Subcutaneous abdominal adipose tissue (tissue), 5 donors: Measurements from ENCODE around the gene DCC.
"Not testable (repeated sequence)": the region's sequence is repeated elsewhere in the genome, so short reads cannot be mapped to it uniquely, and the experiment has no call there.

Experiments
- H3K27ac ChIP-seq: one replicate; pipeline ENCODE4 v1.7.0; 2013; ENCODE audit warnings: low read depth, mild to moderate bottlenecking, inconsistent platforms, low read length, moderate library complexity
- H3K27me3 ChIP-seq, 5 donors: one replicate each; pipeline ENCODE4 v1.7.0; 2013; ENCODE audit warnings: low read length in 5 of 5, inconsistent platforms in 1 of 5; ENCODE audit not compliant: control insufficient read depth in 5 of 5, insufficient read depth in 4 of 5
- H3K36me3 ChIP-seq, 5 donors: one replicate each; pipeline ENCODE4 v1.7.0; 2013; ENCODE audit warnings: low read length in 5 of 5; ENCODE audit not compliant: control insufficient read depth in 5 of 5, insufficient read depth in 5 of 5
- H3K4me1 ChIP-seq, 5 donors: one replicate each; pipeline ENCODE4 v1.7.0; 2013; ENCODE audit warnings: low read length in 5 of 5, mild to moderate bottlenecking in 3 of 5, moderate library complexity in 1 of 5; ENCODE audit not compliant: control insufficient read depth in 5 of 5, insufficient read depth in 5 of 5
- H3K4me3 ChIP-seq, 5 donors: one replicate each; pipeline ENCODE4 v1.7.0; 2013; ENCODE audit warnings: low read length in 5 of 5, low read depth in 1 of 5
- H3K9ac ChIP-seq, 5 donors: one replicate each; pipeline ENCODE4 v1.7.0; 2013; ENCODE audit warnings: low read length in 5 of 5, mild to moderate bottlenecking in 4 of 5, moderate library complexity in 3 of 5
- H3K9me3 ChIP-seq, 5 donors: one replicate each; pipeline ENCODE4 v1.7.0; 2013; ENCODE audit warnings: low read length in 5 of 5; ENCODE audit not compliant: control insufficient read depth in 5 of 5
- donor health status: healthy.
- donor health status: healthy.
- donor health status: healthy.
- donor health status: healthy.
- donor health status: healthy.

The DCC gene

DNA sequence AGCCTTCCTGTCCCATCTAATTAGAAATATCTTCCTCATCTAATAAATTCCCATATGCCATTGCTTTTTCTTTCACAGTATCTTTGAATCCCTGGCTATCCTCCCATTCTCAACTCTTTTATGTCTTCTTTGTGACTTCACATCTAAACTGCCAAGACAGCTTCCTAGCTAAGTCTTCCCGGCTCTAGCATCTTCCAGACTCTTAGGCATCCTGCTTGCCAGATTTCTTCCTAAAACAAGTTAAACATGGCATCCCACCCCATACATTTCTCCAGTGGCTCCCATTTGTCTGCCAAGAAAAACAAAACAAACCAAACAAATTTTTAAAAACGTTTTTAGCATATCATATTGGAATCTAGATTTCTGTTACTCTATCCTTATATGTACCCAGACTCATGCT, 1132.5 kb downstream of the DCC start:
- H3K36me3 ChIP-seq = no peaks in the 10 kb centered on the region
- H3K9me3 ChIP-seq = peaks cover 0 to 5% (median 3%) of the 10 kb centered on the region in 5 donors
- H3K4me1 ChIP-seq = no peaks in the 10 kb centered on the region
- no peak overlapping the region for H3K27ac ChIP-seq
- H3K9ac ChIP-seq = no peak overlapping the region
- no peak overlapping the region for H3K4me3 ChIP-seq
- H3K27me3 ChIP-seq = no peaks in the 10 kb centered on the region

DNA sequence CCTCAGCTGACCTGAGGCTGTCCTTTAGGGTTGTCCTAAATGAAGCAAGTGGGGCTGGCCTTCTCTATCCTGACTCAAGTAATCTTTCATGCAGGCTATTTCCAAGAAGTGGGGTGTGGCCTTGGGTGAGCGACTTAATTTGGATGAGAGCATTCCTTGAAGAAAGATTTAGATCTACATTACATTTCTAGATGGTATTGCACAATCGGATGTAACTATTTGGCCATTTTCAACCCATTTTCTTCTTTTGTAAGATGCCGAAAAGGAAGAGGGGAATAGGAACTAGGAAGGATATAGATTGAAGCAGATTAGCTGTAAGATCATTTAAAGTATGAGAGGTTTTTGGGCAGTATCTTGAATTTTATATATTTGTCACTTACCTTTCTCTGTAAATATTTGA, 1138.2 kb downstream of the DCC start:
- H3K9ac ChIP-seq = no peak overlapping the region
- no peak overlapping the region for H3K27ac ChIP-seq
- no peaks in the 10 kb centered on the region for H3K36me3 ChIP-seq
- no peaks in the 10 kb centered on the region for H3K27me3 ChIP-seq
- no peaks in the 10 kb centered on the region for H3K4me1 ChIP-seq
- H3K9me3 ChIP-seq = peaks cover 0 to 5% (median 3%) of the 10 kb centered on the region in 5 donors
- H3K4me3 ChIP-seq = no peak overlapping the region

DNA sequence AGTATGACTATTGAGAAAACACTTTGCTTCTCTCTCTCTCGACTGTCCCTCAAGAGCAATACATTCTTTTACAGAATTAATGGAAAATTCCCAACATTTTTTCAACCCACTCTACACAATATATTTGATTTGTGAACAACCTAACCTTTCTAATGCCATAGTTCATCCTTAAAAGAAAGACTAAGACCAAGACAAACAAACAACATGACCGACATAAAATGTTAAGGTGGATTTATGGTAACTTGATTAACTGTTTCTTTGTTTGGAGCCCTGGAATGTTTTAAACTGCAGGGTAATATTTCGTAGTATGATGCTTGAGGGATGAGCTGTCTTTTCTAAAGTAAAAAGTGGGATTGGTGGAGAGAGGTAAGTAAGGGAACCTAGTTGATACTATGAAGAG, 1146.3 kb downstream of the DCC start:
- Histone ChIP-seq H3K4me3 (no peak overlapping the region), H3K27ac (no peak overlapping the region), H3K9me3 (no peaks in the 10 kb centered on the region)

DNA sequence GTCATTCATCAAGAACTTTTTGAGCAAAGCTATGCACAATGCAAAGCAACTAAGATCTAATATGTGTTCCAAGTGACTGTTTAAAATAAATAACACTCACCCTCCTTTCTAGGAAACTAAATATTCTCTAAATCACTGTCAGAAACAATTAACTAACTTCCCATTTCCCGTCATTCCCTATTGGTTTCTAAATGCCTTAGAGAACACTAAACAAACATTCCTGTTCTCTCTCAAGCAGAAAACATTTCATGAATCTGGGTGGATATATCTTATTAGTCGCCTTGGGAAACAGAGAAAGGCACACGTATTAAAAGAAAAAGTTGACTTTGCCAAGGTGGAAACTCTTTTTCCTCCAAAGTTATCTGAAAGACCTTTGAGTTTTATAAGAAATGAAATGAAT, 1149.3 kb downstream of the DCC start:
- H3K4me1 ChIP-seq = peaks cover 0 to 6% (median 0%) of the 10 kb centered on the region in 5 donors
- no peak overlapping the region for H3K9ac ChIP-seq
- no peaks in the 10 kb centered on the region for H3K36me3 ChIP-seq
- no peak overlapping the region for H3K4me3 ChIP-seq
- H3K27me3 ChIP-seq = no peaks in the 10 kb centered on the region
- no peak overlapping the region for H3K27ac ChIP-seq
- H3K9me3 ChIP-seq = no peaks in the 10 kb centered on the region

More for the DNA sequence above, 1146.3 kb downstream of the DCC start:
- H3K36me3 ChIP-seq = no peaks in the 10 kb centered on the region
- no peak overlapping the region for H3K9ac ChIP-seq
- H3K27me3 ChIP-seq = no peaks in the 10 kb centered on the region
- H3K4me1 ChIP-seq = peaks cover 0 to 6% (median 0%) of the 10 kb centered on the region in 5 donors

DNA sequence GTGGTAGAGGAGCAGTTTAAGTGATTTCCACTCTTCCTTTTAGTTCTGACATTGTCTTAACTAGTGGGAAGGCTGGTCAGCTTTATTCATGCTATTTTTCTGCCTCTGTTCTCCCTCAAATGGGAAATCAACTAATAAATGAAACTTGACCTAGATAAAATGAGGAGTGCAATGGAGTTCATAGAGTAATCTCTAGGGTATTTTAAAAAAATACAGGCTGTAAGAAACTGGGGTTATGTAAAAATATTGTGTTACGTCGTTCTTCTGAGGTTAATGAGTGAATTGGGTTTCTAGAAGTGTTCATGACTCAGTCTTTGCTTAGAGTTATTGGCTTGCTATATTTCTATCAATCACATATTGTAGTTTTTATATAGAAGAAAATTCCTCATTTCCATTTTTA, 1150.0 kb downstream of the DCC start:
- H3K4me3 ChIP-seq = no peak overlapping the region
- no peaks in the 10 kb centered on the region for H3K27me3 ChIP-seq
- H3K9ac ChIP-seq = no peak overlapping the region
- no peak overlapping the region for H3K27ac ChIP-seq
- H3K36me3 ChIP-seq = no peaks in the 10 kb centered on the region
- H3K9me3 ChIP-seq = no peaks in the 10 kb centered on the region
- peaks cover 0 to 6% (median 0%) of the 10 kb centered on the region in 5 donors for H3K4me1 ChIP-seq

DNA sequence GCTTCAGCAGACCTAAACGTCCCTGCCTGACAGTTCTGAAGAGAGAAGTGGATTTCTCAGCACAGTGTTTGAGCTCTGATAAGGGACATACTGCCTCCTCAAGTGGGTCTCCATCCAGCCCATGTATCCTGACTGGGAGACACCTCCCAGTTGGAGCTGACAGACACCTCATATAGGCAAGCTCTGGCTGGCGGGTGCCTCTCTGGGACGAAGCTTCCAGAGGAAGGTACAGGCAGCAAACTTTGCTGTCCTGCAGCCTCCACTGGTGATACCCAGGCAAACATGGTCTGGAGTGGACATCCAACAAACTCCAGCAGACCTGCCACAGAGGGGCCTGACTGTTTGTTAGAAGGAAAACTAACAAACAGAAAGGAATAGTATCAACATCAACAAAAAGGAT, 1156.0 kb downstream of the DCC start:
- Histone ChIP-seq H3K9ac (no peak overlapping the region), H3K4me1 (no peaks in the 10 kb centered on the region)

DNA sequence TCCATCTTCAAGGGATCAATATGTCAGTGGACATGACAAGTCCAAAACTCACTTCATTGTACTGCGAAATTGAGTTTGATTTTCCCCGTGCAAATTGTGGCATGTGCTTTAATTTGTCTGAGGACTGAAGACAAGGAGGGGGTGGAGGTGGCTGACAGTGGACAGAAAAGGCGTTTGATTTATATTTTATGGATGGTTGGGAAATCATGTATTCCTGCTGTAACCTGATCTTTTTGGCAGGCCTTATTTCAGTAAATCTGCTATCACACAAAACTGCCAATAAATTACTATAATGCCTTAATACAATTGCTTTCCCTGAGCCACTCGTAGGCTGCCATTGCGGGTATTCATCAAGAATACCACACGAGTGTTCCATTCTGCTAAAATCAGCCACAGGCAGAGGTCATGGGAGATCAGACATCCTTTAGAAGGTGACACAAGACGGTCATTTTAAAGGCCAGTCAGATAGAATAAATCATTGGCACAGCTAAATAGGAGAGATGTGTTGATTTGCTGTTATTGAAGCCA, 1164.0 kb downstream of the DCC start:
- no peaks in the 10 kb centered on the region for H3K4me1 ChIP-seq
- no peak overlapping the region for H3K4me3 ChIP-seq
- H3K9ac ChIP-seq = no peak overlapping the region
- H3K9me3 ChIP-seq = peaks cover 0 to 3% (median 0%) of the 10 kb centered on the region in 5 donors
- H3K27ac ChIP-seq = no peak overlapping the region
- no peaks in the 10 kb centered on the region for H3K36me3 ChIP-seq
- no peaks in the 10 kb centered on the region for H3K27me3 ChIP-seq

More for the DNA sequence above, 1156.0 kb downstream of the DCC start:
- Histone ChIP-seq H3K36me3 (no peaks in the 10 kb centered on the region), H3K9me3 (peaks cover 0 to 3% (median 0%) of the 10 kb centered on the region in 5 donors), H3K4me3 (no peak overlapping the region), H3K27me3 (no peaks in the 10 kb centered on the region), H3K27ac (no peak overlapping the region)

DNA sequence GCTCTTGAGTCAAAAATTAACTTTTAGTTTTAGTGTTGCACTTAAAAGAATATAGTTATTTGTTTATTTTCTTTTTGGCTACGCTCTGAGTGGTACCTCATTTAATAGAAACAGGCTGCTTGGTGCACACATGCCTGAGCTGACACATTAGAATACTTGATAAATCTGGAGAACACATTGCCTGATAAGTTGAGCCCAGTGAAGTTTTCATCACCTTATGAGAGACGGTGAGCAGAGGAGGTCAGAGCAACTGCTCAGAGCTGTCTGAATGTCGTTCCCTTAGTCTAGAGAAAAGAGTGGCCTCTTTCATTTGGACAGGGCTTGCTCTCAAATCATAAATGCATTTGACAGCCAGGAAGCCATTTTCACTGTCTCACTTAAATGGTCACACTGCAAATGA, 1168.5 kb downstream of the DCC start:
- Histone ChIP-seq H3K36me3 (no peaks in the 10 kb centered on the region), H3K9ac (no peak overlapping the region), H3K27me3 (no peaks in the 10 kb centered on the region), H3K27ac (no peak overlapping the region), H3K4me1 (no peaks in the 10 kb centered on the region), H3K4me3 (no peak overlapping the region), H3K9me3 (no peaks in the 10 kb centered on the region)

DNA sequence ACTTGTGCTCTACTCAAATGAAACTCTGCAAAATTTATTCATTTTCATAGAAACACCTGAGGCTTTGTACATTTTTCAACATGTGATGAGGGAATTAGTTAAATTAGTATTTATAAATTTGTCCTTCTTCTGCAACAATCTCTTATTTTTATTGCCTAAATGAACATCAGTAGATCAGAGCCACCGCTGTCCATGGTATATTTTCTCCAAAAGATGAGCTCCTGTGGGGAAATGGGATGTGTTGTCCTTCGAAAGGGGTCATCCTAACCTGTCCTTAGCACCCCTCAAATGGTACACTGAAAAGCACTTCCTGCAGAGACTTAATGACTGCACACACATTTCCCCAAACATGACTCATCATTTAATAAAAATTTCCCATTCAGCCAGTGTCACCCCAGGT, 1169.9 kb downstream of the DCC start:
- H3K27ac ChIP-seq = no peak overlapping the region
- H3K9ac ChIP-seq = no peak overlapping the region
- no peaks in the 10 kb centered on the region for H3K4me1 ChIP-seq
- H3K27me3 ChIP-seq = no peaks in the 10 kb centered on the region
- no peaks in the 10 kb centered on the region for H3K36me3 ChIP-seq
- no peak overlapping the region for H3K4me3 ChIP-seq
- no peaks in the 10 kb centered on the region for H3K9me3 ChIP-seq

DNA sequence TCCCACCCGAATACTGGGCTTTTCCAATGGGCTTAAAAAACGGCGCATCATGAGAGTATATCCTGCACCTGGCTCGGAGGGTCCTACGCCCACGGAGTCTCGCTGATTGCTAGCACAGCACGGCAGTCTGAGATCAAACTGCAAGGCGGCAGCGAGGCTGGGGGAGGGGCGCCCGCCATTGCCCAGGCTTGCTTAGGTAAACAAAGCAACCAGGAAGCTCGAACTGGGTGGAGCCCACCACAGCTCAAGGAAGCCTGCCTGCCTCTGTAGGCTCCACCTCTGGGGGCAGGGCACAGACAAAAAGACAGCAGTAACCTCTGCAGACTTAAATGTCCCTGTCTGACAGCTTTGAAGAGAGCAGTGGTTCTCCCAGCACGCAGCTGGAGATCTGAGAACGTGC, 1171.7 kb downstream of the DCC start:
- not testable (repeated sequence) for H3K4me1 ChIP-seq, H3K36me3 ChIP-seq, H3K27ac ChIP-seq, H3K4me3 ChIP-seq, H3K9ac ChIP-seq, H3K27me3 ChIP-seq, H3K9me3 ChIP-seq

DNA sequence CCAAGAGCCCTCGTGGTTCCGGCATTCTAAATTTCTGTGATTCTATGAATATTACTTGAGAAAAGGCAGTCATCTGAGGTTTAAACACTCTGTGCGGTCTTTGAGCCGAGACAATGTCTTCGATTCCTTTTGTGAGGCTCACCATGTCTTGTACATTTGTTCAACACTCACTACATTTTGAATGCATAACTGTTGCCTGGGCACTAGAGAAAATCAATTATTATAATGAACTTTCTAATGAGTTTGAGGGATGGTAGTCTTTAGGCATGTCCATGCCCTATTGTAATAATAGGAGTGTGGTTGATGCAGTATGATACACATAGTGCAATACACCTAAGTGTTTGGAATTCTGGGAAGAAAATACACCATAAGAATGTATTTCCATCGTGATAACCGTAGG, 1181.1 kb downstream of the DCC start:
- no peak overlapping the region for H3K9ac ChIP-seq
- H3K4me1 ChIP-seq = no peaks in the 10 kb centered on the region
- no peaks in the 10 kb centered on the region for H3K27me3 ChIP-seq
- H3K27ac ChIP-seq = no peak overlapping the region
- H3K4me3 ChIP-seq = no peak overlapping the region
- peaks cover 0 to 3% (median 0%) of the 10 kb centered on the region in 5 donors for H3K9me3 ChIP-seq
- H3K36me3 ChIP-seq = no peaks in the 10 kb centered on the region
